Measurements from ENCODE around the gene MAD2L2. TPM values are rescaled to one million over a fixed set of nuclear protein-coding genes. Genes with fewer than 3 reads are reported as not detected.

The MAD2L2 gene
- total and polyA plus RNA-seq, 9 of the 15 experiments (the other 6 are each of a cell fraction or from before 2014, with no cell fraction given) = 12.4 to 286 (median 143) TPM

GRCh38 chr1:11649624-11650330 is 31.2 kb downstream of the MAD2L2 start (continued):
- TF ChIP-seq ZNF277 (CRISPR knock-in tag; IDR thresholded peaks at IDR 0.05; ENCODE audit: borderline replicate concordance) = no peak
- TF ChIP-seq WHSC1 (IDR thresholded peaks at IDR 0.05; ENCODE audit: low read length) = no peak
- no peak for TF ChIP-seq ZNF280A (IDR thresholded peaks at IDR 0.05; ENCODE audit: low read depth, partially characterized antibody)
- TF ChIP-seq FOXK2 (conservative IDR thresholded peaks at IDR 0.05 in 1 of 2, IDR thresholded peaks at IDR 0.05 in 1 of 2; ENCODE audit: low read depth in 2 of 2) = no peak
- TF ChIP-seq ZNF586 (CRISPR knock-in tag; conservative IDR thresholded peaks at IDR 0.05) = no peak
- TF ChIP-seq RERE (CRISPR knock-in tag; IDR thresholded peaks at IDR 0.05; ENCODE audit: borderline replicate concordance) = peak; percentile 64; the same call in 1 of the 2 replicates
- TF ChIP-seq ZNF24 (IDR thresholded peaks at IDR 0.05) = no peak
- no peak; the same call in none of the 2 replicates for TF ChIP-seq L3MBTL2 (IDR thresholded peaks at IDR 0.05)
- no peak for TF ChIP-seq POLR2H (tag; IDR thresholded peaks at IDR 0.05; ENCODE audit: low read depth)
- no peak for TF ChIP-seq SLC30A9 (CRISPR knock-in tag; IDR thresholded peaks at IDR 0.05)
